GM12878 (cell line): ENCODE results near the gene RBMS1. TPM values are rescaled to one million over a fixed set of nuclear protein-coding genes. Genes with fewer than 3 reads are reported as not detected.

Experiments
- ATAC-seq: fragments of 200-7000 bp; cut with Tn5 transposase; 3 replicates; pipeline ENCODE4 v1.9.1; 2020; ENCODE audit warnings: mild to moderate bottlenecking, moderate library complexity
- BruUV-seq: library from RNA; stranded (reverse); fragments of 400-500 nt; replicated peaks from 2 replicates; lab custom pipeline; 2021; lab: Mats Ljungman, UMichigan
- CTCF ChIA-PET: fragments of 300-600 bp; sonication (Branson Sonifier 250); formaldehyde crosslinking; extraction: SDS; loops from one replicate; lab custom pipeline; 2021; ENCODE audit warnings: inconsistent platforms; lab: Yijun Ruan, JAX
- POLR2A ChIA-PET: fragments of 350-600 bp; formaldehyde crosslinking; extraction: SDS; loops from one replicate; lab custom pipeline; 2021; ENCODE audit warnings: inconsistent platforms; lab: Charles Lee
- RAD21 ChIA-PET: fragments of 300-600 bp; sonication (Branson Sonifier 250); formaldehyde crosslinking; loops from one replicate; lab custom pipeline; 2023; ENCODE audit warnings: antibody characterized with exemption; ENCODE audit not compliant: unreplicated experiment; lab: Charles Lee
- SMC1A ChIA-PET: fragments of 300-600 bp; sonication (Branson Sonifier 250); formaldehyde crosslinking; loops from one replicate; lab custom pipeline; 2023; ENCODE audit not compliant: unreplicated experiment, uncharacterized antibody; lab: Charles Lee
- DNase-seq: peaks from one replicate; pipeline ENCODE4 v3.0.0-alpha.2; 2011; ENCODE audit warnings: low read depth, low spot score
- FAIRE-seq: peaks from 3 replicates; lab custom pipeline; 2011; peaks lifted over from hg19 to GRCh38; lab: Jason Lieb, UNC
- H2AFZ ChIP-seq: 2 replicates; pipeline ENCODE4 v1.6.0; 2011; ENCODE audit warnings: low read depth, low read length, control low read depth; ENCODE audit not compliant: control insufficient read depth
- H3K27ac ChIP-seq: 2 replicates; pipeline ENCODE4 v1.5.1; 2011; ENCODE audit warnings: control low read depth; ENCODE audit not compliant: control insufficient read depth, insufficient read depth
- H3K27me3 ChIP-seq, 2 experiments: replicated peaks in 1 of 2; 2 replicates each; pipeline versions ENCODE4 v1.6.0 to v1.6.1; 2011; ENCODE audit warnings: low read length in 1 of 2; ENCODE audit not compliant: control insufficient read depth in 2 of 2, insufficient read depth in 2 of 2
- H3K36me3 ChIP-seq, 2 experiments: 2 replicates each; pipeline ENCODE4 v1.5.1; 2011; ENCODE audit warnings: low read length in 1 of 2; ENCODE audit not compliant: control insufficient read depth in 2 of 2, insufficient read depth in 2 of 2
- H3K4me1 ChIP-seq: 2 replicates; pipeline ENCODE4 v1.6.1; 2011; ENCODE audit warnings: mild to moderate bottlenecking, low read length, moderate library complexity, mixed read lengths; ENCODE audit not compliant: control insufficient read depth, insufficient read depth
- H3K4me2 ChIP-seq: 2 replicates; pipeline ENCODE4 v1.6.0; 2011; ENCODE audit warnings: control low read depth; ENCODE audit not compliant: control insufficient read depth, insufficient read depth
- H3K4me3 ChIP-seq: fragments of 200-600 bp; sonication (generic); 2 replicates; pipeline ENCODE4 v1.5.1; 2016
- H3K79me2 ChIP-seq: 2 replicates; pipeline ENCODE4 v1.6.0; 2011; ENCODE audit warnings: low read length; ENCODE audit not compliant: control insufficient read depth, insufficient read depth
- H3K9ac ChIP-seq: 2 replicates; pipeline ENCODE4 v1.8.0; 2011; ENCODE audit warnings: low read length, control low read depth, mixed read lengths; ENCODE audit not compliant: control insufficient read depth, insufficient read depth
- H3K9me3 ChIP-seq: replicated peaks from 3 replicates; pipeline ENCODE4 v1.5.1; 2011; ENCODE audit warnings: mild to moderate bottlenecking, low read length; ENCODE audit not compliant: control insufficient read depth, insufficient read depth
- H4K20me1 ChIP-seq: 2 replicates; pipeline ENCODE4 v1.6.0; 2011; ENCODE audit not compliant: control insufficient read depth, insufficient read depth
- CBX3 ChIP-seq: fragments of 200-600 bp; sonication (generic); IDR thresholded peaks from 2 replicates; pipeline ENCODE4 v1.6.1; 2016; ENCODE audit warnings: low read depth, borderline replicate concordance
- GATAD2B ChIP-seq: fragments of 450-650 bp; conservative IDR thresholded peaks from 2 replicates; pipeline ENCODE4 v1.6.1; 2017; ENCODE audit warnings: low read depth, mild to moderate bottlenecking, moderate library complexity
- IRF4 ChIP-seq: IDR thresholded peaks from 2 replicates; pipeline ENCODE4 v1.6.1; 2011; ENCODE audit warnings: low read depth, low read length
- JUND ChIP-seq: IDR thresholded peaks from 2 replicates; pipeline ENCODE4 v1.6.1; 2012; ENCODE audit warnings: low read depth, mild to moderate bottlenecking, low read length, improper control_type of control experiment, moderate library complexity
- KAT2A ChIP-seq: conservative IDR thresholded peaks from 2 replicates; pipeline ENCODE4 v1.6.1; 2011; ENCODE audit warnings: low read depth, low read length; ENCODE audit not compliant: control insufficient read depth
- LARP7 ChIP-seq: fragments of 450-650 bp; IDR thresholded peaks from 2 replicates; pipeline ENCODE4 v1.6.1; 2017; ENCODE audit warnings: mild to moderate bottlenecking
- MEF2B ChIP-seq: fragments of 450-650 bp; IDR thresholded peaks from 2 replicates; pipeline ENCODE4 v1.6.1; 2018; ENCODE audit warnings: mild to moderate bottlenecking, moderate library complexity; ENCODE audit not compliant: partially characterized antibody, poor library complexity, severe bottlenecking
- POLR2AphosphoS5 ChIP-seq: IDR thresholded peaks from 2 replicates; pipeline ENCODE4 v1.6.1; 2011; ENCODE audit warnings: mild to moderate bottlenecking, low read length, inconsistent platforms
- RCOR1 ChIP-seq: conservative IDR thresholded peaks from 2 replicates; pipeline ENCODE4 v1.6.1; 2012; ENCODE audit warnings: low read depth, low read length, improper control_type of control experiment
- SIN3A ChIP-seq: IDR thresholded peaks from 2 replicates; pipeline ENCODE4 v1.6.1; 2012; ENCODE audit warnings: low read depth, low read length, improper control_type of control experiment
- SP1 ChIP-seq: IDR thresholded peaks from one replicate; pipeline ENCODE4 v1.6.1; 2011; ENCODE audit warnings: low read depth, low read length
- YY1 ChIP-seq: IDR thresholded peaks from 2 replicates; pipeline ENCODE4 v1.6.1; 2011; ENCODE audit warnings: low read depth, mild to moderate bottlenecking, low read length
- WGBS: methylation state at CpG from one replicate; pipeline ENCODE4 v1.1.6; 2016; ENCODE audit warnings: low lambda C conversion rate; ENCODE audit not compliant: insufficient replicate concordance, insufficient coverage; ENCODE audit errors: missing lambda C conversion rate; 5-methylcytosine and 5-hydroxymethylcytosine counted together
- in situ Hi-C: fragments of 300-500 bp; cut with MboI; formaldehyde crosslinking; loops from 9 replicates; pipeline ENCODE4 v1.14.3; 2018; ENCODE audit warnings: mixed read lengths
- intact Hi-C: fragments of 100-400 bp; cut with micrococcal nuclease; formaldehyde crosslinking; loops from one replicate; pipeline ENCODE4 v1.14.2; 2022; ENCODE audit not compliant: unreplicated experiment
- polyA plus RNA-seq, 11 experiments: library from polyadenylated mRNA; depleted of rRNA in 4 of 11; unstranded in 6 of 11; stranded (reverse) in 5 of 11; fragments of >200 nt; fragmentation: Nextera tagmentation in 4 of 11; fragmentation: Illumina TruSeq in 1 of 11; extraction: Ambion mirVana in 4 of 11; extraction: Trizol in 1 of 11; gene quantifications; 1 replicate in 1 of 11; 2 replicates in 10 of 11; pipeline versions ENCODE4 v1.2.1 to v1.2.3, GENCODE V29; 2011 to 2016; ENCODE audit warnings: inconsistent platforms in 2 of 11, missing spikeins in 2 of 11, low read depth in 1 of 11
- total RNA-seq, 4 experiments: library from RNA; depleted of rRNA in 3 of 4; stranded (reverse); fragments of >200 nt in 3 of 4; fragmentation: Illumina TruSeq in 1 of 4; extraction: Trizol in 1 of 4; gene quantifications; 2 replicates each; pipeline versions ENCODE4 v1.2.1 to v1.2.3, GENCODE V29; 2013 to 2021
- TF ChIP-seq, protein P1 (sequence below): IDR thresholded peaks from 2 replicates; pipeline ENCODE4 v1.6.1; 2011; ENCODE audit warnings: borderline replicate concordance, low read depth, mild to moderate bottlenecking, moderate library complexity, low read length; ENCODE audit not compliant: insufficient read depth, poor library complexity, severe bottlenecking

Gene RBMS1
- total and polyA plus RNA-seq, 10 of the 15 experiments (the other 5 are each of a cell fraction or from before 2014, with no cell fraction given): 0.04 to 0.31 (median 0.17) TPM; not detected in 1

- WGBS: 43% methylated on average over 2 of the region's 2 CpGs
Observed at GRCh38 chr2:160301420-160301819, 192.2 kb downstream of the RBMS1 start.

More at GRCh38 chr2:160301420-160301819, 192.2 kb downstream of the RBMS1 start:
- intact Hi-C loops: no loop called here
- no TSS peak for BruUV-seq
- SMC1A ChIA-PET: interaction anchor here (1.2 kb wide), 1 partner anchor 75 kb away, joined by 4 read pairs; no protein-coding TSS in a partner anchor
- FAIRE-seq: no peak
- POLR2A ChIA-PET: interaction anchor here (0.7 kb wide), 1 partner anchor 30 kb away, joined by 3 read pairs; no protein-coding TSS in a partner anchor
- in situ Hi-C loops: no loop called here
- RAD21 ChIA-PET: no interaction called here
- no peaks in the 10 kb centered on the region for H3K4me1 ChIP-seq
- no peak for DNase-seq
- CTCF ChIA-PET: interaction anchor here (0.6 to 0.7 kb wide), 3 partner anchors 24 to 942 kb away, joined by 3 to 5 read pairs (median 4); no protein-coding TSS in a partner anchor
- H3K27ac ChIP-seq: no peak overlapping the region
- H3K79me2 ChIP-seq: no peaks in the 10 kb centered on the region
- H4K20me1 ChIP-seq: no peaks in the 10 kb centered on the region
- H3K4me2 ChIP-seq: no peak overlapping the region
- no peak overlapping the region for H3K4me3 ChIP-seq
- TF ChIP-seq JUND (no peak), IRF4 (no peak), SIN3A (no peak), CBX3 (no peak), YY1 (no peak), MEF2B (no peak), KAT2A (no peak), POLR2AphosphoS5 (no peak), GATAD2B (no peak), RCOR1 (no peak), LARP7 (no peak), SP1 (no peak)
- TF ChIP-seq, protein P1, sequence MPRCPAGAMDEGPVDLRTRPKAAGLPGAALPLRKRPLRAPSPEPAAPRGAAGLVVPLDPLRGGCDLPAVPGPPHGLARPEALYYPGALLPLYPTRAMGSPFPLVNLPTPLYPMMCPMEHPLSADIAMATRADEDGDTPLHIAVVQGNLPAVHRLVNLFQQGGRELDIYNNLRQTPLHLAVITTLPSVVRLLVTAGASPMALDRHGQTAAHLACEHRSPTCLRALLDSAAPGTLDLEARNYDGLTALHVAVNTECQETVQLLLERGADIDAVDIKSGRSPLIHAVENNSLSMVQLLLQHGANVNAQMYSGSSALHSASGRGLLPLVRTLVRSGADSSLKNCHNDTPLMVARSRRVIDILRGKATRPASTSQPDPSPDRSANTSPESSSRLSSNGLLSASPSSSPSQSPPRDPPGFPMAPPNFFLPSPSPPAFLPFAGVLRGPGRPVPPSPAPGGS: no peak
- TF ChIP-seq, all 136 proteins: peak for 0
- H3K9ac ChIP-seq: no peak overlapping the region
- no peak overlapping the region for H2AFZ ChIP-seq
- H3K36me3 ChIP-seq: no peaks in the 10 kb centered on the region
- ATAC-seq: no peak
- H3K27me3 ChIP-seq: no peaks in the 10 kb centered on the region; a peak in 1 of 4 replicates
- H3K9me3 ChIP-seq: no peaks in the 10 kb centered on the region
